Spleen (tissue), 11 donors: Measurements from ENCODE around the gene CDC6. TPM values are rescaled to one million over a fixed set of nuclear protein-coding genes. Genes with fewer than 3 reads are reported as not detected.
A peak's percentile ranks its signal among the peaks of the same experiment; 100 is the strongest.

Source experiments
- DNase-seq: peaks from one replicate; pipeline ENCODE4 v3.0.0-alpha.2; 2020
- H3K27ac ChIP-seq, 8 donors: fragments of 200-600 bp; sonication (generic) in 7 of 8; 1 replicate in 4 of 8; 2 replicates in 4 of 8; pipeline versions ENCODE4 v1.5.0 to v1.8.0; 2016 to 2021; ENCODE audit warnings: inconsistent platforms in 4 of 8, mild to moderate bottlenecking in 4 of 8, moderate library complexity in 1 of 8
- H3K27me3 ChIP-seq, 7 donors: fragments of 200-600 bp; sonication (generic) in 6 of 7; replicated peaks in 1 of 7; 1 replicate in 4 of 7; 2 replicates in 3 of 7; pipeline versions ENCODE4 v1.5.0 to v1.8.0; 2016 to 2021; ENCODE audit warnings: inconsistent platforms in 3 of 7, mild to moderate bottlenecking in 1 of 7
- H3K36me3 ChIP-seq, 6 donors: fragments of 200-600 bp; sonication (generic) in 5 of 6; 1 replicate in 4 of 6; 2 replicates in 2 of 6; pipeline versions ENCODE4 v1.5.0 to v1.8.0; 2016 to 2021; ENCODE audit warnings: inconsistent platforms in 2 of 6
- H3K4me1 ChIP-seq, 6 donors: fragments of 200-600 bp; sonication (generic) in 5 of 6; 1 replicate in 3 of 6; 2 replicates in 3 of 6; pipeline versions ENCODE4 v1.5.0 to v1.8.0; 2016 to 2021; ENCODE audit warnings: inconsistent platforms in 3 of 6
- H3K4me3 ChIP-seq, 8 donors: fragments of 200-600 bp; sonication (generic) in 7 of 8; 1 replicate in 4 of 8; 2 replicates in 4 of 8; pipeline versions ENCODE4 v1.5.0 to v1.8.0; 2016 to 2021; ENCODE audit warnings: inconsistent platforms in 4 of 8, mild to moderate bottlenecking in 4 of 8, moderate library complexity in 2 of 8
- H3K9me3 ChIP-seq, 8 donors: fragments of 200-600 bp; sonication (generic) in 7 of 8; 1 replicate in 4 of 8; 2 replicates in 4 of 8; pipeline versions ENCODE4 v1.5.0 to v1.8.0; 2016 to 2021; ENCODE audit warnings: inconsistent platforms in 4 of 8
- CTCF ChIP-seq, 11 experiments: fragments of 200-600 bp in 7 of 11; fragments of 450-650 bp in 4 of 11; sonication (generic) in 4 of 11; IDR thresholded peaks in 8 of 11; conservative IDR thresholded peaks in 3 of 11; 1 replicate in 7 of 11; 2 replicates in 4 of 11; pipeline versions ENCODE4 v1.4.0 to v1.8.0; 2016 to 2021; ENCODE audit warnings: antibody characterized with exemption in 11 of 11, inconsistent platforms in 4 of 11, mild to moderate bottlenecking in 1 of 11
- POLR2A ChIP-seq, 3 donors: fragments of 450-650 bp; IDR thresholded peaks; one replicate each; pipeline ENCODE4 v1.5.1; 2017; ENCODE audit warnings: antibody characterized with exemption in 3 of 3, mild to moderate bottlenecking in 1 of 3
- POLR2AphosphoS5 ChIP-seq, 3 donors: sonication (generic); formaldehyde crosslinking; IDR thresholded peaks; one replicate each; pipeline ENCODE4 v1.5.1; 2017; ENCODE audit warnings: antibody characterized with exemption in 3 of 3
- WGBS, 5 donors: extraction: QIAGEN DNeasy Blood & Tissue Kit in 3 of 5; methylation state at CpG; one replicate each; pipeline versions ENCODE4 v1.1.5 to v1.1.7; 2013 to 2018; 5-methylcytosine and 5-hydroxymethylcytosine counted together
- intact Hi-C: fragments of 100-400 bp; cut with DNase I; formaldehyde crosslinking; loops from one replicate; pipeline ENCODE4 v1.15.0; 2023; ENCODE audit warnings: low total_unique reads
- polyA plus RNA-seq, 3 donors: library from polyadenylated mRNA; stranded (reverse); fragments of 200-250 nt; gene quantifications; one replicate each; pipeline ENCODE4 v1.2.1, GENCODE V29; 2013
- total RNA-seq, 7 donors: library from RNA; depleted of rRNA in 3 of 7; stranded (reverse); fragments of >200 nt in 3 of 7; fragmentation: NEBNext Ultra II Directional in 4 of 7; extraction: Animal tissue kit (Norgen Biotek cat#: 25700) in 4 of 7; gene quantifications; one replicate each; pipeline versions ENCODE4 v1.1.0 to v1.2.1, GENCODE V29; 2016 to 2021
- donor health status: healthy with polysubstance abuse.
- donor health status: DM: no; HTN: no; CAD: no; lungs with moderate emphysema.
- donor health status: DM: no; HTN: no; CAD: no.
- donor health status: Bipolar disorder and iron deficiency.
- donor health status: healthy.
- donor health status: DM: no; HTN: no; CAD: no.
- donor health status: DM: yes; HTN: yes; CAD: no.

Gene CDC6
- total and polyA plus RNA-seq, 10 donors: 1.2 to 11.6 (median 5.1) TPM

GRCh38 chr17:40310882-40311391, 23.3 kb downstream of the CDC6 start:
- no peaks in the 10 kb centered on the region for H3K27me3 ChIP-seq
- peak overlapping the region in 7 of 8 donors; percentile 23 to 89 (median 82) for H3K27ac ChIP-seq
- no peak overlapping the region for H3K4me3 ChIP-seq
- WGBS, 5 donors: 52 to 71% (median 61%) methylated on average over 7 of the region's 7 CpGs
- H3K36me3 ChIP-seq: no peaks in the 10 kb centered on the region
- peaks cover 65 to 100% (median 99%) of the 10 kb centered on the region in 6 donors for H3K4me1 ChIP-seq
- intact Hi-C loops: no loop called here
- no peak for DNase-seq
- no peaks in the 10 kb centered on the region for H3K9me3 ChIP-seq
- TF ChIP-seq POLR2A (IDR thresholded peaks at IDR 0.05) (no peak), POLR2AphosphoS5 (IDR thresholded peaks at IDR 0.05) (no peak), CTCF (IDR thresholded peaks at IDR 0.05 in 8 of 11, conservative IDR thresholded peaks at IDR 0.05 in 3 of 11) (no peak)

GRCh38 chr17:40311575-40311974, 23.9 kb downstream of the CDC6 start:
- 6 to 29% (median 19%) methylated on average over 2 of the region's 2 CpGs for WGBS, 5 donors
- Histone ChIP-seq H3K9me3 (no peaks in the 10 kb centered on the region), H3K4me3 (no peak overlapping the region), H3K27me3 (no peaks in the 10 kb centered on the region), H3K36me3 (no peaks in the 10 kb centered on the region), H3K4me1 (peaks cover 67 to 100% (median 99%) of the 10 kb centered on the region in 6 donors), H3K27ac (peak overlapping the region in 6 of 8 donors; percentile 23 to 89 (median 84))
- DNase-seq: peak; percentile 79
- intact Hi-C loops: no loop called here
- TF ChIP-seq POLR2AphosphoS5 (IDR thresholded peaks at IDR 0.05): no peak
- no peak for TF ChIP-seq CTCF (IDR thresholded peaks at IDR 0.05 in 8 of 11, conservative IDR thresholded peaks at IDR 0.05 in 3 of 11)
- no peak for TF ChIP-seq POLR2A (IDR thresholded peaks at IDR 0.05)

GRCh38 chr17:40312131-40312731, 24.6 kb downstream of the CDC6 start:
- Histone ChIP-seq H3K9me3 (no peaks in the 10 kb centered on the region), H3K27ac (peak overlapping the region in 6 of 8 donors; percentile 33 to 89 (median 84)), H3K36me3 (no peaks in the 10 kb centered on the region), H3K4me3 (no peak overlapping the region), H3K4me1 (peaks cover 66 to 100% (median 99%) of the 10 kb centered on the region in 6 donors), H3K27me3 (no peaks in the 10 kb centered on the region)
- intact Hi-C loops: no loop called here
- no peak for DNase-seq
- no peak for TF ChIP-seq POLR2AphosphoS5 (IDR thresholded peaks at IDR 0.05)
- TF ChIP-seq POLR2A (IDR thresholded peaks at IDR 0.05): no peak
- TF ChIP-seq CTCF (IDR thresholded peaks at IDR 0.05 in 8 of 11, conservative IDR thresholded peaks at IDR 0.05 in 3 of 11): no peak
- 36 to 41% (median 39%) methylated on average over 6 to 7 of the region's 7 CpGs for WGBS, 5 donors

- peaks cover 67 to 100% (median 97%) of the 10 kb centered on the region in 6 donors for H3K4me1 ChIP-seq
- intact Hi-C loops: no loop called here
- H3K36me3 ChIP-seq: no peaks in the 10 kb centered on the region
- no peaks in the 10 kb centered on the region for H3K27me3 ChIP-seq
- no peak for TF ChIP-seq POLR2AphosphoS5 (IDR thresholded peaks at IDR 0.05)
- TF ChIP-seq CTCF (IDR thresholded peaks at IDR 0.05 in 8 of 11, conservative IDR thresholded peaks at IDR 0.05 in 3 of 11): no peak
- no peak for TF ChIP-seq POLR2A (IDR thresholded peaks at IDR 0.05)
- H3K9me3 ChIP-seq: no peaks in the 10 kb centered on the region
- no peak overlapping the region for H3K4me3 ChIP-seq
- no peak for DNase-seq
- H3K27ac ChIP-seq: peak overlapping the region in 5 of 8 donors; percentile 33 to 89 (median 85)
- WGBS, 5 donors: 72 to 85% (median 77%) methylated on average over 4 of the region's 4 CpGs
Observed at GRCh38 chr17:40312893-40313667, 25.4 kb downstream of the CDC6 start.
